ENCODE results near the gene DNAJC7.

GRCh38 chr17:41941168-41941567 is 76.1 kb downstream of the DNAJC7 start:
- no peak for TF ChIP-seq USF1 (IDR thresholded peaks at IDR 0.05)
- TF ChIP-seq TAF1 (IDR thresholded peaks at IDR 0.05; ENCODE audit: low read depth) = no peak
- no peak for TF ChIP-seq CEBPB (IDR thresholded peaks at IDR 0.05)
- TF ChIP-seq FOXM1 (IDR thresholded peaks at IDR 0.05; ENCODE audit: borderline replicate concordance, low read depth) = no peak
- TF ChIP-seq, protein P1, sequence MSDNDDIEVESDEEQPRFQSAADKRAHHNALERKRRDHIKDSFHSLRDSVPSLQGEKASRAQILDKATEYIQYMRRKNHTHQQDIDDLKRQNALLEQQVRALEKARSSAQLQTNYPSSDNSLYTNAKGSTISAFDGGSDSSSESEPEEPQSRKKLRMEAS (IDR thresholded peaks at IDR 0.05) = no peak
- TF ChIP-seq TCF12 (IDR thresholded peaks at IDR 0.05; ENCODE audit: low read depth) = no peak
- TF ChIP-seq NFIC (IDR thresholded peaks at IDR 0.05) = no peak
- TF ChIP-seq EP300 (IDR thresholded peaks at IDR 0.05; ENCODE audit: borderline replicate concordance) = no peak

Measured in Ishikawa (cell line).